H9 (cell line): Measurements from ENCODE around the gene NFIX. TPM values are rescaled to one million over a fixed set of nuclear protein-coding genes. Genes with fewer than 3 reads are reported as not detected.

Experiments used
- DNase-seq: peaks from one replicate; pipeline ENCODE4 v3.0.0-alpha.2; 2017
- H2AFZ ChIP-seq: one replicate; pipeline ENCODE4 v1.6.1; 2013; ENCODE audit warnings: mild to moderate bottlenecking, low read length, control low read depth, moderate library complexity
- H2AK5ac ChIP-seq: 2 replicates; pipeline ENCODE4 v1.6.1; 2013; ENCODE audit warnings: low read length, control low read depth, mixed read lengths; ENCODE audit not compliant: insufficient read length
- H2BK120ac ChIP-seq: one replicate; pipeline ENCODE4 v1.6.1; 2013; ENCODE audit warnings: low read depth, mild to moderate bottlenecking, low read length, control low read depth, inconsistent platforms; ENCODE audit not compliant: poor library complexity, severe bottlenecking
- H2BK12ac ChIP-seq: 2 replicates; pipeline ENCODE4 v1.6.1; 2013; ENCODE audit warnings: low read length, control low read depth, mixed read lengths, low read depth; ENCODE audit not compliant: insufficient read length
- H2BK15ac ChIP-seq: 2 replicates; pipeline ENCODE4 v1.6.1; 2013; ENCODE audit warnings: low read depth, low read length, control low read depth
- H2BK20ac ChIP-seq: one replicate; pipeline ENCODE4 v1.6.1; 2013; ENCODE audit warnings: low read depth, mild to moderate bottlenecking, low read length, control low read depth, inconsistent platforms; ENCODE audit not compliant: poor library complexity, severe bottlenecking
- H2BK5ac ChIP-seq: 2 replicates; pipeline ENCODE4 v1.6.1; 2013; ENCODE audit warnings: low read length, control low read depth, mixed read lengths; ENCODE audit not compliant: insufficient read length
- H3K14ac ChIP-seq: 2 replicates; pipeline ENCODE4 v1.6.1; 2013; ENCODE audit warnings: low read length, control low read depth; ENCODE audit not compliant: insufficient read depth
- H3K18ac ChIP-seq: 2 replicates; pipeline ENCODE4 v1.6.1; 2013; ENCODE audit warnings: low read depth, mild to moderate bottlenecking, mixed read lengths, low read length, control low read depth; ENCODE audit not compliant: insufficient read length
- H3K23ac ChIP-seq: 2 replicates; pipeline ENCODE4 v1.6.1; 2013; ENCODE audit warnings: low read length, control low read depth, mixed read lengths, low read depth; ENCODE audit not compliant: insufficient read length
- H3K23me2 ChIP-seq: 2 replicates; pipeline ENCODE4 v1.6.1; 2013; ENCODE audit warnings: low read depth, mild to moderate bottlenecking, mixed read lengths, low read length, control low read depth; ENCODE audit not compliant: insufficient read length, poor library complexity, severe bottlenecking
- H3K27ac ChIP-seq: 2 replicates; pipeline ENCODE4 v1.5.1; 2013; ENCODE audit warnings: low read length, control low read depth, mixed read lengths, low read depth; ENCODE audit not compliant: insufficient read length
- H3K27me3 ChIP-seq: 2 replicates; pipeline ENCODE4 v1.6.1; 2013; ENCODE audit warnings: low read length, control low read depth, inconsistent platforms; ENCODE audit not compliant: insufficient read depth
- H3K4ac ChIP-seq: 2 replicates; pipeline ENCODE4 v1.6.1; 2013; ENCODE audit warnings: low read depth, mild to moderate bottlenecking, control low read depth, inconsistent platforms, low read length, moderate library complexity
- H3K4me1 ChIP-seq: 2 replicates; pipeline ENCODE4 v1.6.1; 2013; ENCODE audit warnings: low read length, control low read depth, inconsistent platforms; ENCODE audit not compliant: insufficient read depth
- H3K4me2 ChIP-seq: 2 replicates; pipeline ENCODE4 v1.6.1; 2013; ENCODE audit warnings: low read length, control low read depth, mixed read lengths; ENCODE audit not compliant: insufficient read length, insufficient read depth
- H3K56ac ChIP-seq: 2 replicates; pipeline ENCODE4 v1.6.1; 2013; ENCODE audit warnings: low read depth, mild to moderate bottlenecking, mixed read lengths, low read length, control low read depth; ENCODE audit not compliant: insufficient read length
- H3K79me1 ChIP-seq: 2 replicates; pipeline ENCODE4 v1.6.1; 2013; ENCODE audit warnings: low read depth, mild to moderate bottlenecking, moderate library complexity, low read length, control low read depth, inconsistent platforms; ENCODE audit not compliant: insufficient read depth, poor library complexity, severe bottlenecking
- H3K79me2 ChIP-seq: 2 replicates; pipeline ENCODE4 v1.6.1; 2013; ENCODE audit warnings: low read length, control low read depth, inconsistent platforms; ENCODE audit not compliant: insufficient read depth
- H3K9ac ChIP-seq: 2 replicates; pipeline ENCODE4 v1.6.1; 2013; ENCODE audit warnings: low read length, control low read depth, mixed read lengths; ENCODE audit not compliant: insufficient read length; ENCODE audit errors: extremely low read depth
- H3K9me3 ChIP-seq: one replicate; pipeline ENCODE4 v1.6.1; 2013; ENCODE audit warnings: low read depth, low read length, inconsistent platforms; ENCODE audit not compliant: control insufficient read depth
- H3T11ph ChIP-seq: one replicate; pipeline ENCODE4 v1.6.1; 2013; ENCODE audit warnings: mild to moderate bottlenecking, low read length, control low read depth, inconsistent platforms
- H4K20me1 ChIP-seq: one replicate; pipeline ENCODE4 v1.6.1; 2013; ENCODE audit not compliant: control insufficient read depth, insufficient read length, insufficient read depth
- H4K5ac ChIP-seq: 2 replicates; pipeline ENCODE4 v1.6.1; 2013; ENCODE audit warnings: low read depth, mild to moderate bottlenecking, mixed read lengths, low read length, control low read depth; ENCODE audit not compliant: insufficient read length
- H4K8ac ChIP-seq: replicated peaks from 2 replicates; pipeline ENCODE4 v1.6.1; 2013; ENCODE audit warnings: low read length, control low read depth, mixed read lengths, low read depth; ENCODE audit not compliant: insufficient read length
- H4K91ac ChIP-seq: 2 replicates; pipeline ENCODE4 v1.6.1; 2013; ENCODE audit warnings: low read depth, mild to moderate bottlenecking, moderate library complexity, mixed read lengths, low read length, control low read depth; ENCODE audit not compliant: insufficient read length
- H3K27ac Mint-ChIP-seq, 3 experiments: 2 replicates in 2 of 3; 3 replicates in 1 of 3; pipeline ENCODE4 v1.8.0; 2020 to 2021; ENCODE audit warnings: mixed read lengths in 3 of 3, mild to moderate bottlenecking in 1 of 3, moderate library complexity in 1 of 3
- H3K27me3 Mint-ChIP-seq: 2 replicates; pipeline ENCODE4 v1.8.0; 2021; ENCODE audit warnings: low read depth, mild to moderate bottlenecking, moderate library complexity, mixed read lengths
- H3K36me3 Mint-ChIP-seq, 3 experiments: 2 replicates in 2 of 3; 3 replicates in 1 of 3; pipeline ENCODE4 v1.8.0; 2020 to 2021; ENCODE audit warnings: low read depth in 3 of 3, mixed read lengths in 3 of 3; ENCODE audit not compliant: insufficient read depth in 1 of 3
- H3K4me1 Mint-ChIP-seq, 2 experiments: 2 replicates each; pipeline ENCODE4 v1.8.0; 2020; ENCODE audit warnings: mixed read lengths in 2 of 2
- H3K4me3 Mint-ChIP-seq, 2 experiments: 2 replicates in 1 of 2; 3 replicates in 1 of 2; pipeline ENCODE4 v1.8.0; 2020 to 2021; ENCODE audit warnings: mild to moderate bottlenecking in 2 of 2, mixed read lengths in 2 of 2, moderate library complexity in 1 of 2
- H3K9me3 Mint-ChIP-seq, 2 experiments: 2 replicates in 1 of 2; 3 replicates in 1 of 2; pipeline ENCODE4 v1.8.0; 2020; ENCODE audit warnings: mild to moderate bottlenecking in 2 of 2, mixed read lengths in 2 of 2, moderate library complexity in 1 of 2
- WGBS: extraction: QIAGEN DNeasy Blood & Tissue Kit; methylation state at CpG from one replicate; pipeline ENCODE4 v1.1.7; 2013; ENCODE audit warnings: missing lambda C conversion rate, low lambda C conversion rate, mixed read lengths; ENCODE audit not compliant: insufficient read length; ENCODE audit errors: extremely low coverage; 5-methylcytosine and 5-hydroxymethylcytosine counted together
- total RNA-seq: library from RNA; stranded (reverse); gene quantifications from 2 replicates; pipeline ENCODE4 v1.2.1, GENCODE V29; 2021
- TF ChIP-seq, protein P1 (sequence below): fragments of 200-600 bp; sonication (generic); conservative IDR thresholded peaks from 3 replicates; pipeline ENCODE4 v1.8.0; 2021; ENCODE audit warnings: antibody characterized with exemption, mild to moderate bottlenecking

The NFIX gene
- total RNA-seq, 1 experiment from 2014 or later: 0.31 TPM

DNA sequence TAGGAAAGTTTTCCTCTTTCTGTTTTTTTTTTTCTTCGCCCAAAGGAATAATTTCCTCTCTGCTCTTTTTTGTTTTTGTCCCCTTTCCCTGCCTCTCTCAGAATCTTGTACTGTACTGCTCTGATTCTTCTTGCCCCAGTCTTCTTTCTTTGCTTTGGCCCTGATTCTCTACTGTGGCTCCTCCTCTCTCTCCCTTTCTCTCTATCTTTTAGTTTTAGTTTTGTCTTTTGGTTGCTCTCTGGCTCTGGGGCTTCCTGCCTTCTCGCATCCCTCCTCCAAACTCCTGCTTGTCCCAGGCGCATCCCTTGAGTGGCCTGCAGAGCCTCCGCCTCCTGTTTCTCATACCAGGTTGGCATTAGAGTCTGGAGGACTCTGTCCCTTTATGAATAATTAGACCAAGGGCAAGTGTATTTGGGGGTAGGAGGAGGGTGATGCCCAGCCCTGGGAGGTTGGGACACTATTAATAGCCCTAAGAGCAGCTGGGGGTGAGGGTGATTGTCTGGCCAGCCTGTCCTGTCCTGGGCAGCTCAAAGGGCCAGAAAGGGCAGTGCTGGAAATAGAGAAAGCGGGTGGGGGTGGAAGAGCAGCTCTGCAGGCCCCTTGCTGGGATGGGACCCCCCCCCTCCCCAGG, 68.3 kb downstream of the NFIX start:
- Histone ChIP-seq H2BK12ac (no peak overlapping the region), H4K5ac (no peak overlapping the region), H2BK20ac (no peak overlapping the region), H3K4me2 (no peak overlapping the region), H3T11ph (no peak overlapping the region), H3K56ac (no peak overlapping the region), H4K8ac (no peak overlapping the region), H3K9ac (no peak overlapping the region), H2BK15ac (no peak overlapping the region), H3K4me1 (peaks cover 3% of the 10 kb centered on the region; the same call in 1 of the 2 replicates), H3K4ac (no peak overlapping the region), H3K27me3 (peaks cover 23% of the 10 kb centered on the region), H3K18ac (no peak overlapping the region), H3K23me2 (peaks cover 7% of the 10 kb centered on the region), H4K91ac (no peak overlapping the region), H3K27ac (no peak overlapping the region), H4K20me1 (no peaks in the 10 kb centered on the region), H3K23ac (no peak overlapping the region), H2BK120ac (no peak overlapping the region), H2AK5ac (no peak overlapping the region), H2AFZ (no peak overlapping the region), H3K9me3 (no peaks in the 10 kb centered on the region), H3K79me2 (no peaks in the 10 kb centered on the region), H2BK5ac (no peak overlapping the region), H3K79me1 (no peaks in the 10 kb centered on the region), H3K14ac (no peak overlapping the region)
- no CpG with 5 or more reads among the region's 5 CpGs for WGBS
- Mint-ChIP-seq H3K27ac (no peak overlapping the region), H3K27me3 (peaks cover 83% of the 10 kb centered on the region), H3K36me3 (no peaks in the 10 kb centered on the region), H3K4me3 (no peak overlapping the region), H3K4me1 (peaks cover 9 to 14% of the 10 kb centered on the region in 2 experiments), H3K9me3 (no peaks in the 10 kb centered on the region; a peak in 1 of 5 replicates)
- DNase-seq: no peak
- TF ChIP-seq, protein P1, sequence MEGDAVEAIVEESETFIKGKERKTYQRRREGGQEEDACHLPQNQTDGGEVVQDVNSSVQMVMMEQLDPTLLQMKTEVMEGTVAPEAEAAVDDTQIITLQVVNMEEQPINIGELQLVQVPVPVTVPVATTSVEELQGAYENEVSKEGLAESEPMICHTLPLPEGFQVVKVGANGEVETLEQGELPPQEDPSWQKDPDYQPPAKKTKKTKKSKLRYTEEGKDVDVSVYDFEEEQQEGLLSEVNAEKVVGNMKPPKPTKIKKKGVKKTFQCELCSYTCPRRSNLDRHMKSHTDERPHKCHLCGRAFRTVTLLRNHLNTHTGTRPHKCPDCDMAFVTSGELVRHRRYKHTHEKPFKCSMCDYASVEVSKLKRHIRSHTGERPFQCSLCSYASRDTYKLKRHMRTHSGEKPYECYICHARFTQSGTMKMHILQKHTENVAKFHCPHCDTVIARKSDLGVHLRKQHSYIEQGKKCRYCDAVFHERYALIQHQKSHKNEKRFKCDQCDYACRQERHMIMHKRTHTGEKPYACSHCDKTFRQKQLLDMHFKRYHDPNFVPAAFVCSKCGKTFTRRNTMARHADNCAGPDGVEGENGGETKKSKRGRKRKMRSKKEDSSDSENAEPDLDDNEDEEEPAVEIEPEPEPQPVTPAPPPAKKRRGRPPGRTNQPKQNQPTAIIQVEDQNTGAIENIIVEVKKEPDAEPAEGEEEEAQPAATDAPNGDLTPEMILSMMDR: no peak
